Spleen (tissue), 7 donors: ENCODE measurements around the gene PTK7.

Experiments
- CTCF ChIP-seq, 11 experiments: fragments of 200-600 bp in 7 of 11; fragments of 450-650 bp in 4 of 11; sonication (generic) in 4 of 11; IDR thresholded peaks in 8 of 11; conservative IDR thresholded peaks in 3 of 11; 1 replicate in 7 of 11; 2 replicates in 4 of 11; pipeline versions ENCODE4 v1.4.0 to v1.8.0; 2016 to 2021; ENCODE audit warnings: antibody characterized with exemption in 11 of 11, inconsistent platforms in 4 of 11, mild to moderate bottlenecking in 1 of 11
- POLR2A ChIP-seq, 3 donors: fragments of 450-650 bp; IDR thresholded peaks; one replicate each; pipeline ENCODE4 v1.5.1; 2017; ENCODE audit warnings: antibody characterized with exemption in 3 of 3, mild to moderate bottlenecking in 1 of 3
- POLR2AphosphoS5 ChIP-seq, 3 donors: sonication (generic); formaldehyde crosslinking; IDR thresholded peaks; one replicate each; pipeline ENCODE4 v1.5.1; 2017; ENCODE audit warnings: antibody characterized with exemption in 3 of 3
- donor health status: DM: no; HTN: no; CAD: no; lungs with moderate emphysema.
- donor health status: DM: no; HTN: no; CAD: no.
- donor health status: DM: no; HTN: no; CAD: no.

- TF ChIP-seq CTCF (IDR thresholded peaks at IDR 0.05 in 8 of 11, conservative IDR thresholded peaks at IDR 0.05 in 3 of 11) (no peak), POLR2A (IDR thresholded peaks at IDR 0.05) (no peak), POLR2AphosphoS5 (IDR thresholded peaks at IDR 0.05) (no peak)
Measured at GRCh38 chr6:43200541-43200940, 124.4 kb downstream of the PTK7 start.
